T-helper 2 cell treated with Interferon-gamma antibody and Interleukin-4, amounts not matched to agents 100 ng/mL and 5 ng/mL, for 36 hours (primary cell): ENCODE measurements around the gene GJA10. TPM values are rescaled to one million over a fixed set of nuclear protein-coding genes. Genes with fewer than 3 reads are reported as not detected.

ENCODE experiments used
- intact Hi-C: fragments of 100-400 bp; cut with micrococcal nuclease; formaldehyde crosslinking; loops from one replicate; pipeline ENCODE4 v1.15.1; 2023
- total RNA-seq: library from RNA; stranded (reverse); gene quantifications from 2 replicates; pipeline ENCODE4 v1.2.3, GENCODE V29; 2022

Gene GJA10
- total RNA-seq, 1 donor from 2014 or later, result 0.14 TPM

- intact Hi-C loops, result loop anchor here (1.0 to 5.0 kb wide), 2 partner anchors 248 to 535 kb away; no protein-coding TSS in a partner anchor
Observed at GRCh38 chr6:89944181-89944755, 50.0 kb downstream of the GJA10 start.

- intact Hi-C loops, result loop anchor here (1.0 to 5.0 kb wide), 2 partner anchors 247 to 534 kb away; no protein-coding TSS in a partner anchor
Observed at GRCh38 chr6:89944826-89945407, 50.6 kb downstream of the GJA10 start.

Other genes with a start within 250 kb of the GJA10 start
- gene MDN1, start 74.7 kb upstream of the GJA10 start, total RNA-seq, result 56.3 and 58.9 TPM in 2 replicates
- 38.8 and 40.9 TPM in 2 replicates for gene CASP8AP2, start 64.6 kb upstream of the GJA10 start, total RNA-seq